GM12801 (cell line): ENCODE results near the gene ZNF556.

Experiments used
- TF ChIP-seq, protein P1 (sequence below): IDR thresholded peaks from one replicate; pipeline ENCODE4 v1.5.1; 2011; ENCODE audit warnings: control low read depth; ENCODE audit not compliant: insufficient read length; ENCODE audit errors: extremely low read depth

Gene ZNF556

GRCh38 chr19:2846180-2846894 is 20.8 kb upstream of the ZNF556 start:
- TF ChIP-seq, protein P1, sequence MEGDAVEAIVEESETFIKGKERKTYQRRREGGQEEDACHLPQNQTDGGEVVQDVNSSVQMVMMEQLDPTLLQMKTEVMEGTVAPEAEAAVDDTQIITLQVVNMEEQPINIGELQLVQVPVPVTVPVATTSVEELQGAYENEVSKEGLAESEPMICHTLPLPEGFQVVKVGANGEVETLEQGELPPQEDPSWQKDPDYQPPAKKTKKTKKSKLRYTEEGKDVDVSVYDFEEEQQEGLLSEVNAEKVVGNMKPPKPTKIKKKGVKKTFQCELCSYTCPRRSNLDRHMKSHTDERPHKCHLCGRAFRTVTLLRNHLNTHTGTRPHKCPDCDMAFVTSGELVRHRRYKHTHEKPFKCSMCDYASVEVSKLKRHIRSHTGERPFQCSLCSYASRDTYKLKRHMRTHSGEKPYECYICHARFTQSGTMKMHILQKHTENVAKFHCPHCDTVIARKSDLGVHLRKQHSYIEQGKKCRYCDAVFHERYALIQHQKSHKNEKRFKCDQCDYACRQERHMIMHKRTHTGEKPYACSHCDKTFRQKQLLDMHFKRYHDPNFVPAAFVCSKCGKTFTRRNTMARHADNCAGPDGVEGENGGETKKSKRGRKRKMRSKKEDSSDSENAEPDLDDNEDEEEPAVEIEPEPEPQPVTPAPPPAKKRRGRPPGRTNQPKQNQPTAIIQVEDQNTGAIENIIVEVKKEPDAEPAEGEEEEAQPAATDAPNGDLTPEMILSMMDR = no peak

- TF ChIP-seq, protein P1 = no peak
Measured at GRCh38 chr19:2847507-2847906, 19.6 kb upstream of the ZNF556 start.

DNA sequence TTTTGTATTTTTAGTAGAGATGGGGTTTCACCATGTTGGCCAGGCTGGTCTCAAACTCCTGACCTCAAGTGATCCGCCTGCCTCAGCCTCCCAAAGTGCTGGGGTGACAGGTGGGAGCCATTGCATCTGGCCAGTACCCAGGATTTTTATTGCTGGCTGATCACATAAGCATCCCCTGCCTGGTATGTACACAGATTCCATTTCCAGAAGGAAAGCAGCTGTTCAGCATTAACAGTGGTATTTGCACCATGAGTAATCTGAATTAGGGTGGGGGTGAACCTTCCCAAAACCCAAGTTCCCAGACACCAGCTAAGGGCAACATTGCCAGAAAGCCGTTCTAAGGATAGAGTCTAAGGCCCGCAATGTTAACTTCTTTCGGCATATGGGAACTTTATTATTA is 18.5 kb upstream of the ZNF556 start:
- TF ChIP-seq, protein P1 = no peak

GRCh38 chr19:2850256-2850925 is 16.7 kb upstream of the ZNF556 start:
- TF ChIP-seq, protein P1 = no peak

DNA sequence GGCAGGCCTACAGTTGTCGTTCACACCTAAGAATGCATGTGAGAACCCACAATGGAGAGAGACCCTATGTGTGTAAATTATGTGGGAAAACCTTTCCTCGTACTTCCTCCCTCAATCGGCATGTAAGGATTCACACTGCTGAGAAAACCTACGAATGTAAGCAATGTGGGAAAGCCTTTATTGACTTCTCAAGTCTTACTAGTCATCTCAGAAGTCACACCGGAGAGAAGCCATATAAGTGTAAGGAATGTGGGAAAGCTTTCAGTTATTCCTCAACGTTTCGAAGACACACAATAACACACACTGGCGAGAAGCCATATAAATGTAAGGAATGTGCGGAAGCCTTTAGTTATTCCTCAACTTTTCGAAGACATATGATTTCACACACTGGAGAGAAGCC is 14.5 kb upstream of the ZNF556 start:
- TF ChIP-seq, protein P1 = no peak

- TF ChIP-seq, protein P1 = no peak
Measured at GRCh38 chr19:2853015-2853606, 14.0 kb upstream of the ZNF556 start.

GRCh38 chr19:2854849-2855248 is 12.3 kb upstream of the ZNF556 start:
- TF ChIP-seq, protein P1 = no peak
